Activated CD8-positive, alpha-beta T cell treated with anti-CD3 and anti-CD28 coated beads for 36 hours (primary cell): ENCODE results near the gene TCOF1. TPM values are rescaled to one million over a fixed set of nuclear protein-coding genes. Genes with fewer than 3 reads are reported as not detected.

Source experiments
- ATAC-seq: fragments of 200-7000 bp; cut with Tn5 transposase; one replicate; pipeline ENCODE4 v1.10.0; 2021; ENCODE audit warnings: mild to moderate bottlenecking, moderate library complexity
- CTCF ChIA-PET: fragments of 350-600 bp; sonication (Branson Sonifier 250); formaldehyde crosslinking; loops from one replicate; lab custom pipeline; 2021; ENCODE audit warnings: antibody characterized with exemption; lab: Charles Lee
- POLR2A ChIA-PET: fragments of 350-600 bp; sonication (Branson Sonifier 250); formaldehyde crosslinking; loops from one replicate; lab custom pipeline; 2021; ENCODE audit warnings: antibody characterized with exemption; lab: Charles Lee
- DNase-seq: peaks from one replicate; pipeline ENCODE4 v3.0.0-alpha.2; 2020
- H3K27ac Mint-ChIP-seq: one replicate; pipeline ENCODE4 v1.8.0; 2021; ENCODE audit warnings: mild to moderate bottlenecking, mixed read lengths
- H3K27me3 Mint-ChIP-seq: one replicate; pipeline ENCODE4 v1.8.0; 2021; ENCODE audit warnings: mixed read lengths
- H3K36me3 Mint-ChIP-seq: one replicate; pipeline ENCODE4 v1.8.0; 2021; ENCODE audit warnings: low read depth, mixed read lengths
- H3K4me1 Mint-ChIP-seq: one replicate; pipeline ENCODE4 v1.8.0; 2021; ENCODE audit warnings: low read depth, mixed read lengths
- H3K4me3 Mint-ChIP-seq: one replicate; pipeline ENCODE4 v1.8.0; 2021; ENCODE audit warnings: mild to moderate bottlenecking, moderate library complexity, mixed read lengths
- H3K9me3 Mint-ChIP-seq: one replicate; pipeline ENCODE4 v1.8.0; 2021; ENCODE audit warnings: mixed read lengths
- intact Hi-C: fragments of 100-400 bp; cut with micrococcal nuclease; formaldehyde crosslinking; loops from one replicate; pipeline ENCODE4 v1.10.0; 2022
- total RNA-seq, 2 experiments: library from RNA; stranded (reverse); gene quantifications; one replicate each; pipeline ENCODE4 v1.2.3, GENCODE V29; 2021
- TF ChIP-seq, protein P1 (sequence below): fragments of 200-600 bp; IDR thresholded peaks from one replicate; pipeline ENCODE4 v1.8.0; 2022; ENCODE audit warnings: antibody characterized with exemption, mild to moderate bottlenecking

The TCOF1 gene
- total RNA-seq, 2 experiments from 2014 or later: 114 to 117 TPM

DNA sequence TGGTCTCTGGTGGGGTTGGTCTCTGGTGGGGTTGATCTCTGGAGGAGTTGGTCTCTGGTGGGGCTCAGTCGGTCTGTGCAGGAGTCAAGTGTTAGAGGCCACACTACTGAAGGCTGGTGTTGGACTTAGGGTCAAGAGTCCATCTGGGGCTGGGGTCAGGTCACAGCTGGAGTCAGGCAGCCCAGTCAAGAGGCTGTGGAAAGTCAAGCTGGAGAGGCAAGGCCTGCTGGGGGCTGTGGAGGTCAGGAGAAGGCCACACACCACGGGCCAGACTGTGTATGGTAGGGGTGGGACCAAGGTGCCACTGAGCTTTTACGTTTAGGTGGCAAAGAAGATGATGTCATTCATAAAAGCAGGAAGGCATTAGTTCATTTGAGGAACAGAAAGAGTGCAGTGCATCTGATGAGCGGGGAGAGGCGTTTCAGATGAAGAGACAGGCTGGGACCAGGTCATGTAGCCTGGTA, 71.9 kb downstream of the TCOF1 start:
- intact Hi-C loops: no loop called here
- DNase-seq: no peak
- Mint-ChIP-seq H3K4me3 (no peak overlapping the region), H3K9me3 (no peaks in the 10 kb centered on the region), H3K27ac (no peak overlapping the region), H3K27me3 (no peaks in the 10 kb centered on the region), H3K36me3 (no peaks in the 10 kb centered on the region), H3K4me1 (no peaks in the 10 kb centered on the region)
- TF ChIP-seq, protein P1, sequence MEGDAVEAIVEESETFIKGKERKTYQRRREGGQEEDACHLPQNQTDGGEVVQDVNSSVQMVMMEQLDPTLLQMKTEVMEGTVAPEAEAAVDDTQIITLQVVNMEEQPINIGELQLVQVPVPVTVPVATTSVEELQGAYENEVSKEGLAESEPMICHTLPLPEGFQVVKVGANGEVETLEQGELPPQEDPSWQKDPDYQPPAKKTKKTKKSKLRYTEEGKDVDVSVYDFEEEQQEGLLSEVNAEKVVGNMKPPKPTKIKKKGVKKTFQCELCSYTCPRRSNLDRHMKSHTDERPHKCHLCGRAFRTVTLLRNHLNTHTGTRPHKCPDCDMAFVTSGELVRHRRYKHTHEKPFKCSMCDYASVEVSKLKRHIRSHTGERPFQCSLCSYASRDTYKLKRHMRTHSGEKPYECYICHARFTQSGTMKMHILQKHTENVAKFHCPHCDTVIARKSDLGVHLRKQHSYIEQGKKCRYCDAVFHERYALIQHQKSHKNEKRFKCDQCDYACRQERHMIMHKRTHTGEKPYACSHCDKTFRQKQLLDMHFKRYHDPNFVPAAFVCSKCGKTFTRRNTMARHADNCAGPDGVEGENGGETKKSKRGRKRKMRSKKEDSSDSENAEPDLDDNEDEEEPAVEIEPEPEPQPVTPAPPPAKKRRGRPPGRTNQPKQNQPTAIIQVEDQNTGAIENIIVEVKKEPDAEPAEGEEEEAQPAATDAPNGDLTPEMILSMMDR: no peak
- no peak for ATAC-seq
- POLR2A ChIA-PET: interaction anchor here (1.7 to 6.1 kb wide), 2 partner anchors 13 to 17 kb away, joined by 4 to 23 read pairs; no protein-coding TSS in a partner anchor
- CTCF ChIA-PET: no interaction called here

DNA sequence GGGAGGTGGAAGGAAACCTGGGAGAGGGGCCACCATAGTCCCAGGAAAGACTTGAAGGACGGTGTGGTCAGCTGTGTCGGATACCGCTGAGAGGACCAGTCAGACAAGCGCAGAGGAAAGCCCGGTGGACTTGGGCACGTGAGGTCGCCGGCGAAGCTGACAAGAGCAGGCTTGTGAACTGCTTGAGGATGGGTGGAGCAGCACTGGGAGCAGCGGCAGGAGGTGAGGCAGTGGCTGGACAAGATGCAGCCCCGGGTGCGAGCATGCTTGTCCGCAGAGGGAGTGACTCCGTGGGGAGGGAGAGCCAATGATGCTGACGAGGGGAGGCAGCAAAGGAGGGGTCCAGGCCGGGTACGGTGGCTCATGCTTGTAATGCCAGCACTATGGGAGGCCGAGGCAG, 73.6 kb downstream of the TCOF1 start:
- H3K9me3 Mint-ChIP-seq: no peaks in the 10 kb centered on the region
- intact Hi-C loops: no loop called here
- CTCF ChIA-PET: interaction anchor here (1.0 to 1.2 kb wide), 2 partner anchors 19 to 33 kb away, joined by 3 to 4 read pairs; partner anchors contain the start of gene RPS14
- H3K4me3 Mint-ChIP-seq: no peak overlapping the region
- POLR2A ChIA-PET: interaction anchor here (6.1 kb wide), 1 partner anchor 11 kb away, joined by 23 read pairs; no protein-coding TSS in a partner anchor
- DNase-seq (no peak), ATAC-seq (no peak)
- no peak overlapping the region for H3K27ac Mint-ChIP-seq
- H3K36me3 Mint-ChIP-seq: no peaks in the 10 kb centered on the region
- TF ChIP-seq, protein P1: no peak
- peaks cover 4% of the 10 kb centered on the region for H3K4me1 Mint-ChIP-seq
- H3K27me3 Mint-ChIP-seq: no peaks in the 10 kb centered on the region

DNA sequence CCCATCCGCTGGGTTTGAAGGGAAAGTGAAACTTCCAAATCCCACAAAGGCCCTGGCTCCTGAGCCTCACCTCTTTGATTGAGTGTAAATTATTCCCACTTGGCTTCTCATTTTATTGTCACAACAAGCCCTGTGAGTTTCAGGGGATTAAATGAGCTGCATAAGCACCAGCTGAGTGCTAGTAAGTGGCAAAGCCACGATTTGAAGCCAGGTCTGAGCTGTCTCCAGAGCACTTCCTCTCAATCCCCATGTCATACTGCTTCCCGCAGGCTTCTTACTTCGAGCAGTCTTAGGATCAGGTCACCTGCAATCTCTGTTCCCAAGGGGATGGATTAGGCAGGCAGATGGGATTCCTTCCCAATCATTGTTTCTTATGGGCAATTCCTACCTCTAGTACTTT, 74.1 kb downstream of the TCOF1 start:
- no peak for ATAC-seq
- intact Hi-C loops: no loop called here
- no peak for DNase-seq
- no peaks in the 10 kb centered on the region for H3K27me3 Mint-ChIP-seq
- ChIA-PET CTCF (interaction anchor here (1.0 to 2.3 kb wide), 5 partner anchors 11 to 34 kb away, joined by 3 to 8 read pairs (median 4); partner anchors contain the start of genes CD74 and RPS14), POLR2A (interaction anchor here (6.1 kb wide), 1 partner anchor 10 kb away, joined by 23 read pairs; no protein-coding TSS in a partner anchor)
- H3K36me3 Mint-ChIP-seq: no peaks in the 10 kb centered on the region
- no peak overlapping the region for H3K27ac Mint-ChIP-seq
- H3K4me1 Mint-ChIP-seq: peaks cover 9% of the 10 kb centered on the region
- no peaks in the 10 kb centered on the region for H3K9me3 Mint-ChIP-seq
- H3K4me3 Mint-ChIP-seq: no peak overlapping the region
- TF ChIP-seq, protein P1: no peak

DNA sequence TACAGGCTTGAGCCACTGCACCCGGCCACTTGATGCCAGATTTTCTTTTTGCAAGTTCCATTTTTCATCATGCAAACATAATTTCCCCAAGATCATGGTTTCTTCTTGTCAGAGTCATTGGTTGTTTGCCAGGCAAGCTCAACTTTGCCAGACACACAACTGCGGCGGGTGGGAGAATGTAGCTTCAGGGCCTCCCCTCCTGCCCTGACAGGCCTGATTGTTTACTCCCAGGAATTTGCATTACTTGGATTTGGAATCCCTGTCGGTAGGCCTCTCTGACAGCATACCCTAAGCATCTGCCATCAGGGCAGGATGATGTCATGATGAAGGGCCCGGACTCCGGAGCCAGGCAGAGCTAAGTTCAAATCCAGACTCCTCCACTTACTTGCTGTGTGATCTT, 77.0 kb downstream of the TCOF1 start:
- ChIA-PET CTCF (interaction anchor here (0.9 to 6.3 kb wide), 4 partner anchors 15 to 36 kb away, joined by 3 to 43 read pairs (median 10); no protein-coding TSS in a partner anchor), POLR2A (interaction anchor here (0.8 to 1.3 kb wide), 2 partner anchors 9 to 18 kb away, joined by 4 read pairs; no protein-coding TSS in a partner anchor)
- TF ChIP-seq, protein P1: no peak
- intact Hi-C loops: no loop called here
- no peak for DNase-seq
- Mint-ChIP-seq H3K27me3 (no peaks in the 10 kb centered on the region), H3K9me3 (no peaks in the 10 kb centered on the region), H3K4me1 (peaks cover 10% of the 10 kb centered on the region), H3K36me3 (no peaks in the 10 kb centered on the region), H3K4me3 (no peak overlapping the region), H3K27ac (no peak overlapping the region)
- no peak for ATAC-seq

DNA sequence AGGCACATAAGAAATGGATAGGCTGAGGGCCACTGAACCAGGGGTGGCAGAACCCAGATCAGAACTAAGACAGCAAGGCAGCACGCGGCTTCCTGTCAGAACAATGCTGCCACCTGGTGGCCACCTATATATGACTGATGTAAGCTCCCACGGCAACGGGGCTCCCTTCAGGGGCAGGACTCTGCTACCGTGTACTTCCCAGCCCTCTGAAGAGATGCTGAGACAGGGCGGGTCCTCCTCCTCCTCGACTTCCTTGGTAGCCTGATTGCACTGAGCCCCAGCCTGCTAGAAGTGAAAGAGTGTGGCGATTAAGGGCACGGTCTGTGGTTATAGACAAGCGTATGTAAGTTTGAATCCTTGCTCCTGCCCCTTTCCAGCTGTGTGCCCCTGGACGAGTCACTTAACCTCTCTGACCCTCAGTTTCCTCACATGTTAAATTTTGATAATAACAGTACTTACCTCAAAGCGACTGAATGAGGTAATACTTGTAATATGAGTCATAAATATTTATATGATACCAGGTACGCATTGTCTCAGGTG, 78.7 kb downstream of the TCOF1 start:
- no peak overlapping the region for H3K4me3 Mint-ChIP-seq
- POLR2A ChIA-PET: interaction anchor here (1.0 to 2.8 kb wide), 3 partner anchors 10 to 19 kb away, joined by 3 to 21 read pairs (median 6); no protein-coding TSS in a partner anchor

More for the DNA sequence above, 78.7 kb downstream of the TCOF1 start:
- Mint-ChIP-seq H3K36me3 (no peaks in the 10 kb centered on the region), H3K27ac (peak overlapping the region; percentile 67), H3K9me3 (no peaks in the 10 kb centered on the region), H3K27me3 (no peaks in the 10 kb centered on the region), H3K4me1 (peaks cover 10% of the 10 kb centered on the region)
- DNase-seq (peak; percentile 98), ATAC-seq (peak; percentile 96)
- intact Hi-C loops: loop anchor here (5.0 kb wide), 1 partner anchor 34 kb away; no protein-coding TSS in a partner anchor
- TF ChIP-seq, protein P1: peak; percentile 72
- CTCF ChIA-PET: interaction anchor here (0.6 to 6.3 kb wide), 19 partner anchors 9 to 305 kb away, joined by 3 to 43 read pairs (median 4); partner anchors contain the start of genes CD74 and TCOF1
